SK-N-SH (cell line): ENCODE results near the gene RFX5. TPM values are rescaled to one million over a fixed set of nuclear protein-coding genes. Genes with fewer than 3 reads are reported as not detected.

ENCODE experiments used
- CTCF ChIA-PET: fragments of 300-600, 350-600 bp; formaldehyde crosslinking; extraction: SDS; loops from one replicate; lab custom pipeline; 2021; lab: Yijun Ruan, JAX
- POLR2A ChIA-PET: fragments of 350-600 bp; sonication (Branson Sonifier 250); formaldehyde crosslinking; extraction: SDS; loops from one replicate; lab custom pipeline; 2020; ENCODE audit warnings: antibody characterized with exemption, inconsistent platforms; lab: Yijun Ruan, JAX
- DNase-seq: peaks from one replicate; pipeline ENCODE4 v3.0.0; 2012
- H2AFZ ChIP-seq: fragments of 200-600 bp; sonication (generic); 2 replicates; pipeline ENCODE4 v1.8.1; 2016; ENCODE audit warnings: antibody characterized with exemption, mild to moderate bottlenecking, low read depth
- H3F3A ChIP-seq: fragments of 200-600 bp; sonication (generic); replicated peaks from 2 replicates; pipeline ENCODE3; 2016; ENCODE audit warnings: antibody characterized with exemption, mild to moderate bottlenecking; ENCODE audit not compliant: insufficient read depth
- H3K27ac ChIP-seq, 2 experiments: fragments of 200-500 bp in 1 of 2; fragments of 200-600 bp in 1 of 2; sonication (Bioruptor generic) in 1 of 2; sonication (generic), shearing (Covaris generic) in 1 of 2; 2 replicates each; pipeline versions ENCODE4 v1.5.1 to v1.6.1; 2014 to 2016; ENCODE audit warnings: low read depth in 2 of 2, inconsistent platforms in 1 of 2, low read length in 1 of 2, mild to moderate bottlenecking in 1 of 2, mixed read lengths in 1 of 2
- H3K27me3 ChIP-seq: fragments of 200-600 bp; sonication (generic), shearing (Covaris generic); 2 replicates; pipeline ENCODE4 v1.6.1; 2016; ENCODE audit warnings: mixed run types; ENCODE audit not compliant: insufficient read depth
- H3K36me3 ChIP-seq, 2 experiments: fragments of 200-500 bp in 1 of 2; fragments of 200-600 bp in 1 of 2; sonication (Bioruptor generic) in 1 of 2; sonication (generic) in 1 of 2; replicated peaks in 1 of 2; 2 replicates each; pipeline versions ENCODE3 to v1.5.1; 2014 to 2016; ENCODE audit warnings: low read length in 1 of 2, mild to moderate bottlenecking in 1 of 2; ENCODE audit not compliant: insufficient read depth in 2 of 2, control insufficient read depth in 1 of 2
- H3K4me1 ChIP-seq, 2 experiments: fragments of 200-500 bp in 1 of 2; fragments of 200-600 bp in 1 of 2; sonication (Bioruptor generic) in 1 of 2; sonication (generic), shearing (Covaris generic) in 1 of 2; 2 replicates each; pipeline versions ENCODE4 v1.5.1 to v1.6.1; 2014 to 2016; ENCODE audit warnings: low read depth in 1 of 2, low read length in 1 of 2, mixed run types in 1 of 2; ENCODE audit not compliant: insufficient read depth in 2 of 2, control insufficient read depth in 1 of 2
- H3K4me2 ChIP-seq: fragments of 200-600 bp; sonication (generic), shearing (Covaris generic); 2 replicates; pipeline ENCODE4 v1.6.1; 2017; ENCODE audit warnings: mixed run types
- H3K4me3 ChIP-seq, 2 experiments: fragments of 200-500 bp in 1 of 2; fragments of 200-600 bp in 1 of 2; sonication (Bioruptor generic) in 1 of 2; sonication (generic), shearing (Covaris generic) in 1 of 2; 2 replicates each; pipeline versions ENCODE4 v1.5.1 to v1.8.1; 2014 to 2016; ENCODE audit warnings: low read depth in 2 of 2, inconsistent platforms in 1 of 2, low read length in 1 of 2, mild to moderate bottlenecking in 1 of 2, mixed read lengths in 1 of 2, moderate library complexity in 1 of 2
- H3K79me2 ChIP-seq: fragments of 200-600 bp; sonication (generic); 2 replicates; pipeline ENCODE4 v1.8.1; 2017; ENCODE audit warnings: mild to moderate bottlenecking; ENCODE audit not compliant: insufficient read depth
- H3K9ac ChIP-seq: fragments of 200-600 bp; sonication (generic); 2 replicates; pipeline ENCODE4 v1.6.1; 2017; ENCODE audit warnings: mixed run types
- H3K9me2 ChIP-seq: fragments of 200-600 bp; sonication (generic); 2 replicates; pipeline ENCODE4 v1.6.1; 2017; ENCODE audit warnings: mixed run types
- H3K9me3 ChIP-seq: fragments of 200-600 bp; sonication (generic); 2 replicates; pipeline ENCODE4 v1.6.1; 2017; ENCODE audit warnings: mixed run types, mild to moderate bottlenecking, moderate library complexity
- H4K20me1 ChIP-seq: fragments of 200-600 bp; sonication (generic); 2 replicates; pipeline ENCODE4 v1.6.1; 2017; ENCODE audit warnings: mild to moderate bottlenecking, mixed run types; ENCODE audit not compliant: insufficient read depth
- CHD2 ChIP-seq: fragments of 150-350 bp; IDR thresholded peaks from 2 replicates; pipeline ENCODE4 v1.6.1; 2018; ENCODE audit warnings: low read length; ENCODE audit not compliant: partially characterized antibody
- EP300 ChIP-seq, 2 experiments: IDR thresholded peaks; 2 replicates each; pipeline versions ENCODE4 v1.4.0 to v1.6.1; 2012; ENCODE audit warnings: borderline replicate concordance in 1 of 2, low read depth in 1 of 2, low read length in 1 of 2
- FOSL2 ChIP-seq: IDR thresholded peaks from 2 replicates; pipeline ENCODE4 v1.4.0; 2012; ENCODE audit warnings: low read depth, mild to moderate bottlenecking, moderate library complexity, borderline replicate concordance
- FOXJ3 ChIP-seq: sonication (generic); formaldehyde crosslinking; IDR thresholded peaks from 2 replicates; pipeline ENCODE4 v1.5.1; 2020; ENCODE audit warnings: mild to moderate bottlenecking, missing genetic modification reagents
- GABPA ChIP-seq: IDR thresholded peaks from 2 replicates; pipeline ENCODE4 v1.4.0; 2012; ENCODE audit warnings: low read depth, mild to moderate bottlenecking
- GATA2 ChIP-seq: sonication (generic); formaldehyde crosslinking; IDR thresholded peaks from 2 replicates; pipeline ENCODE4 v1.5.0; 2020; ENCODE audit warnings: mild to moderate bottlenecking, missing genetic modification reagents
- IRF3 ChIP-seq: fragments of 150-350 bp; IDR thresholded peaks from 2 replicates; pipeline ENCODE4 v1.6.1; 2016; ENCODE audit warnings: mild to moderate bottlenecking, low read depth, low read length
- MEF2A ChIP-seq: IDR thresholded peaks from 2 replicates; pipeline ENCODE4 v1.4.0; 2012; ENCODE audit warnings: low read depth, borderline replicate concordance
- MXI1 ChIP-seq: IDR thresholded peaks from 2 replicates; pipeline ENCODE4 v1.6.1; 2012; ENCODE audit warnings: mild to moderate bottlenecking, low read depth, low read length, improper control_type of control experiment
- NFIC ChIP-seq: IDR thresholded peaks from 2 replicates; pipeline ENCODE4 v1.4.0; 2012; ENCODE audit warnings: borderline replicate concordance
- NRF1 ChIP-seq: IDR thresholded peaks from 2 replicates; pipeline ENCODE4 v1.6.1; 2012; ENCODE audit warnings: low read depth, mild to moderate bottlenecking, low read length
- POLR2AphosphoS5 ChIP-seq: IDR thresholded peaks from 2 replicates; pipeline ENCODE4 v1.6.1; 2012; ENCODE audit warnings: low read depth, low read length
- REST ChIP-seq: IDR thresholded peaks from 2 replicates; pipeline ENCODE4 v1.6.1; 2012; ENCODE audit warnings: mild to moderate bottlenecking, low read depth, low read length, moderate library complexity
- RFX5 ChIP-seq: IDR thresholded peaks from 2 replicates; pipeline ENCODE4 v1.6.1; 2012; ENCODE audit warnings: mild to moderate bottlenecking, improper control_type of control experiment, low read length
- RXRA ChIP-seq: IDR thresholded peaks from 2 replicates; pipeline ENCODE4 v1.4.0; 2012; ENCODE audit warnings: low read depth, mild to moderate bottlenecking, borderline replicate concordance
- SIN3A ChIP-seq: IDR thresholded peaks from 2 replicates; pipeline ENCODE4 v1.6.1; 2012; ENCODE audit warnings: low read depth, mild to moderate bottlenecking, low read length, moderate library complexity, borderline replicate concordance
- TAF1 ChIP-seq: IDR thresholded peaks from 2 replicates; pipeline ENCODE4 v1.6.1; 2012; ENCODE audit warnings: low read depth, mild to moderate bottlenecking, low read length, moderate library complexity, borderline replicate concordance
- TEAD4 ChIP-seq: IDR thresholded peaks from 2 replicates; pipeline ENCODE4 v1.4.0; 2012; ENCODE audit warnings: mild to moderate bottlenecking, borderline replicate concordance; ENCODE audit not compliant: insufficient read depth
- USF1 ChIP-seq: IDR thresholded peaks from 2 replicates; pipeline ENCODE4 v1.4.0; 2012; ENCODE audit warnings: low read depth, borderline replicate concordance
- USF2 ChIP-seq: fragments of 150-350 bp; IDR thresholded peaks from 2 replicates; pipeline ENCODE4 v1.6.1; 2017; ENCODE audit warnings: antibody characterized with exemption, low read length, low read depth, borderline replicate concordance
- WGBS: methylation state at CpG from one replicate; pipeline ENCODE4 v1.1.6; 2017; ENCODE audit warnings: low lambda C conversion rate; 5-methylcytosine and 5-hydroxymethylcytosine counted together
- polyA plus RNA-seq, 3 experiments: library from polyadenylated mRNA; depleted of rRNA; stranded (reverse); fragments of >200 nt; gene quantifications; 2 replicates each; pipeline ENCODE4 v1.2.3, GENCODE V29; 2012

The RFX5 gene
- polyA plus RNA-seq, 1 of the 3 experiments (the other 2 are of a cell fraction) = 29.1 TPM

GRCh38 chr1:151342569-151342968 is 4.5 kb downstream of the RFX5 start:
- no peak overlapping the region for H3K4me3 ChIP-seq
- peaks cover 8 to 10% of the 10 kb centered on the region in 2 experiments; a peak in 2 of 4 replicates for H3K4me1 ChIP-seq
- no peaks in the 10 kb centered on the region for H3K9me2 ChIP-seq
- no peaks in the 10 kb centered on the region for H4K20me1 ChIP-seq
- no peak overlapping the region for H3K4me2 ChIP-seq
- no peaks in the 10 kb centered on the region for H3K27me3 ChIP-seq
- ChIA-PET CTCF (interaction anchor here (1.2 to 11.2 kb wide), 3 partner anchors 17 to 56 kb away, joined by 3 to 309 read pairs (median 142); partner anchors contain the start of gene PI4KB), POLR2A (no interaction called here)
- no peaks in the 10 kb centered on the region for H3K9me3 ChIP-seq
- no peak overlapping the region for H3K27ac ChIP-seq
- no peak overlapping the region for H3K9ac ChIP-seq
- peaks cover 7% of the 10 kb centered on the region for H3K79me2 ChIP-seq
- DNase-seq = no peak
- no peak for TF ChIP-seq MEF2A
- no peak for TF ChIP-seq NFIC
- TF ChIP-seq MXI1 = no peak
- no peak for TF ChIP-seq FOXJ3 (CRISPR knock-in tag)
- no peak for TF ChIP-seq RXRA
- TF ChIP-seq GABPA = no peak
- TF ChIP-seq GATA2 = no peak
- TF ChIP-seq SIN3A = no peak
- TF ChIP-seq TEAD4 = no peak
- no peak for TF ChIP-seq USF2
- TF ChIP-seq RFX5 = no peak
- peaks cover 11% of the 10 kb centered on the region for H3F3A ChIP-seq
- H3K36me3 ChIP-seq = peaks cover 6 to 34% of the 10 kb centered on the region in 2 experiments
- no peak overlapping the region for H2AFZ ChIP-seq
- 83% methylated on average over 5 of the region's 6 CpGs for WGBS

- POLR2A ChIA-PET = no interaction called here
- H3K4me2 ChIP-seq = no peak overlapping the region
- peaks cover 6 to 34% of the 10 kb centered on the region in 2 experiments for H3K36me3 ChIP-seq
- peak overlapping the region in 1 of 2 experiments; percentile 58; a peak in 1 of 4 replicates for H3K27ac ChIP-seq
- H3K9me3 ChIP-seq = no peaks in the 10 kb centered on the region
- H3K4me1 ChIP-seq = peaks cover 8 to 9% of the 10 kb centered on the region in 2 experiments; a peak in 2 of 4 replicates
- H2AFZ ChIP-seq = no peak overlapping the region
- no peaks in the 10 kb centered on the region for H3K9me2 ChIP-seq
- H3K9ac ChIP-seq = no peak overlapping the region
- H4K20me1 ChIP-seq = no peaks in the 10 kb centered on the region
- H3F3A ChIP-seq = peaks cover 11% of the 10 kb centered on the region
- peaks cover 7% of the 10 kb centered on the region for H3K79me2 ChIP-seq
- no peak overlapping the region for H3K4me3 ChIP-seq
- 92% methylated on average over 2 of the region's 2 CpGs for WGBS
- no peaks in the 10 kb centered on the region for H3K27me3 ChIP-seq
- CTCF ChIA-PET = interaction anchor here (2.5 to 11.2 kb wide), 4 partner anchors 10 to 47 kb away, joined by 34 to 309 read pairs (median 114); partner anchors contain the start of gene PI4KB
- DNase-seq = no peak
- no peak for TF ChIP-seq TAF1
- no peak for TF ChIP-seq USF1
- no peak for TF ChIP-seq FOXJ3 (CRISPR knock-in tag)
- no peak for TF ChIP-seq NRF1
- TF ChIP-seq USF2 = no peak
- TF ChIP-seq CHD2 = no peak
- TF ChIP-seq FOSL2 = no peak
- no peak for TF ChIP-seq REST
- TF ChIP-seq IRF3 = no peak
- no peak for TF ChIP-seq RXRA
- no peak for TF ChIP-seq POLR2AphosphoS5
- no peak for TF ChIP-seq TEAD4
- no peak for TF ChIP-seq EP300 (IDR thresholded peaks at IDR 0.05; ENCODE audit: borderline replicate concordance in 1 of 2, low read depth in 1 of 2, low read length in 1 of 2)
These were observed 5.0 kb downstream of the RFX5 start for GRCh38 chr1:151342021-151342420.
